ENCODE results near the gene ERCC6. TPM values are rescaled to one million over a fixed set of nuclear protein-coding genes. Genes with fewer than 3 reads are reported as not detected.

The ERCC6 gene
- polyA plus RNA-seq, 1 donor from 2014 or later, result 13.9 TPM

DNA sequence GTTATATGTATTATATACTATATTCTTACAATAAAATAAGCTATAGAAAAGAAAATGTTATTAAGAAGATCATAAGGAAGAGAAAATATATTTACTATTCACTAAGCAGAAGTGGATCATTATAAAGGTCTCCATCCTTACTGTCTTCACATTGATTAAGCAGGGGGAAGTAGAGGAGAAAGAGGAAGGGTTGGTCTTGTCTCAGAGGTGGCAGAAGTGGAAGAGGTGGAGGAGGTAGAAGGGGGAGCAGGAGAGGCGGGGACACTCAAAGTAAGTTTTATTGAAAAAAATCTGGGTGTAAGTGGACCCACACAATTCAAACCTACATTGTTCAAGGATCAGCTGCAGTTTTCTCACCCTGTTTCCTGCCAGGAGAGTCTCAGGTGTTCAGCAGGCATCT lies 28.9 kb upstream of the ERCC6 start:
- Histone ChIP-seq H3K9me2 (ENCODE audit: insufficient read depth, low read length) (no peaks in the 10 kb centered on the region), H3K9me3 (ENCODE audit: low read length) (no peaks in the 10 kb centered on the region), H3K4me2 (ENCODE audit: low read length) (no peak overlapping the region), H3K79me2 (replicated peaks; ENCODE audit: insufficient read depth, low read length) (no peaks in the 10 kb centered on the region), H4K20me1 (ENCODE audit: insufficient read depth) (no peaks in the 10 kb centered on the region), H3F3A (ENCODE audit: insufficient read depth, low read length, poor library complexity, severe bottlenecking) (no peaks in the 10 kb centered on the region), H3K27ac (ENCODE audit: low read length) (no peak overlapping the region), H3K36me3 (ENCODE audit: insufficient read depth, low read length) (no peaks in the 10 kb centered on the region), H3K27me3 (ENCODE audit: insufficient read depth, low read depth, low read length) (no peaks in the 10 kb centered on the region), H2AFZ (ENCODE audit: low read depth, low read length) (no peak overlapping the region), H3K9ac (ENCODE audit: low read length) (no peak overlapping the region), H3K4me3 (ENCODE audit: low read length) (no peak overlapping the region)
- TF ChIP-seq, protein P1, sequence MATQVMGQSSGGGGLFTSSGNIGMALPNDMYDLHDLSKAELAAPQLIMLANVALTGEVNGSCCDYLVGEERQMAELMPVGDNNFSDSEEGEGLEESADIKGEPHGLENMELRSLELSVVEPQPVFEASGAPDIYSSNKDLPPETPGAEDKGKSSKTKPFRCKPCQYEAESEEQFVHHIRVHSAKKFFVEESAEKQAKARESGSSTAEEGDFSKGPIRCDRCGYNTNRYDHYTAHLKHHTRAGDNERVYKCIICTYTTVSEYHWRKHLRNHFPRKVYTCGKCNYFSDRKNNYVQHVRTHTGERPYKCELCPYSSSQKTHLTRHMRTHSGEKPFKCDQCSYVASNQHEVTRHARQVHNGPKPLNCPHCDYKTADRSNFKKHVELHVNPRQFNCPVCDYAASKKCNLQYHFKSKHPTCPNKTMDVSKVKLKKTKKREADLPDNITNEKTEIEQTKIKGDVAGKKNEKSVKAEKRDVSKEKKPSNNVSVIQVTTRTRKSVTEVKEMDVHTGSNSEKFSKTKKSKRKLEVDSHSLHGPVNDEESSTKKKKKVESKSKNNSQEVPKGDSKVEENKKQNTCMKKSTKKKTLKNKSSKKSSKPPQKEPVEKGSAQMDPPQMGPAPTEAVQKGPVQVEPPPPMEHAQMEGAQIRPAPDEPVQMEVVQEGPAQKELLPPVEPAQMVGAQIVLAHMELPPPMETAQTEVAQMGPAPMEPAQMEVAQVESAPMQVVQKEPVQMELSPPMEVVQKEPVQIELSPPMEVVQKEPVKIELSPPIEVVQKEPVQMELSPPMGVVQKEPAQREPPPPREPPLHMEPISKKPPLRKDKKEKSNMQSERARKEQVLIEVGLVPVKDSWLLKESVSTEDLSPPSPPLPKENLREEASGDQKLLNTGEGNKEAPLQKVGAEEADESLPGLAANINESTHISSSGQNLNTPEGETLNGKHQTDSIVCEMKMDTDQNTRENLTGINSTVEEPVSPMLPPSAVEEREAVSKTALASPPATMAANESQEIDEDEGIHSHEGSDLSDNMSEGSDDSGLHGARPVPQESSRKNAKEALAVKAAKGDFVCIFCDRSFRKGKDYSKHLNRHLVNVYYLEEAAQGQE (IDR thresholded peaks at IDR 0.05; ENCODE audit: borderline replicate concordance), result no peak
- TF ChIP-seq POLR2AphosphoS5 (IDR thresholded peaks at IDR 0.05) (no peak), EP300 (conservative IDR thresholded peaks at IDR 0.05; ENCODE audit: poor library complexity, severe bottlenecking) (no peak), EZH2 (IDR thresholded peaks at IDR 0.05; ENCODE audit: borderline replicate concordance, insufficient read depth, low read length, poor library complexity, severe bottlenecking) (no peak), TAF1 (IDR thresholded peaks at IDR 0.05; ENCODE audit: low read depth) (no peak), RAD21 (conservative IDR thresholded peaks at IDR 0.05) (no peak), SMC3 (conservative IDR thresholded peaks at IDR 0.05; ENCODE audit: poor library complexity) (no peak), MXI1 (conservative IDR thresholded peaks at IDR 0.05; ENCODE audit: poor library complexity, severe bottlenecking) (no peak)
- TF ChIP-seq, protein P2, sequence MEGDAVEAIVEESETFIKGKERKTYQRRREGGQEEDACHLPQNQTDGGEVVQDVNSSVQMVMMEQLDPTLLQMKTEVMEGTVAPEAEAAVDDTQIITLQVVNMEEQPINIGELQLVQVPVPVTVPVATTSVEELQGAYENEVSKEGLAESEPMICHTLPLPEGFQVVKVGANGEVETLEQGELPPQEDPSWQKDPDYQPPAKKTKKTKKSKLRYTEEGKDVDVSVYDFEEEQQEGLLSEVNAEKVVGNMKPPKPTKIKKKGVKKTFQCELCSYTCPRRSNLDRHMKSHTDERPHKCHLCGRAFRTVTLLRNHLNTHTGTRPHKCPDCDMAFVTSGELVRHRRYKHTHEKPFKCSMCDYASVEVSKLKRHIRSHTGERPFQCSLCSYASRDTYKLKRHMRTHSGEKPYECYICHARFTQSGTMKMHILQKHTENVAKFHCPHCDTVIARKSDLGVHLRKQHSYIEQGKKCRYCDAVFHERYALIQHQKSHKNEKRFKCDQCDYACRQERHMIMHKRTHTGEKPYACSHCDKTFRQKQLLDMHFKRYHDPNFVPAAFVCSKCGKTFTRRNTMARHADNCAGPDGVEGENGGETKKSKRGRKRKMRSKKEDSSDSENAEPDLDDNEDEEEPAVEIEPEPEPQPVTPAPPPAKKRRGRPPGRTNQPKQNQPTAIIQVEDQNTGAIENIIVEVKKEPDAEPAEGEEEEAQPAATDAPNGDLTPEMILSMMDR (IDR thresholded peaks at IDR 0.05; ENCODE audit: poor library complexity, severe bottlenecking), result no peak

DNA sequence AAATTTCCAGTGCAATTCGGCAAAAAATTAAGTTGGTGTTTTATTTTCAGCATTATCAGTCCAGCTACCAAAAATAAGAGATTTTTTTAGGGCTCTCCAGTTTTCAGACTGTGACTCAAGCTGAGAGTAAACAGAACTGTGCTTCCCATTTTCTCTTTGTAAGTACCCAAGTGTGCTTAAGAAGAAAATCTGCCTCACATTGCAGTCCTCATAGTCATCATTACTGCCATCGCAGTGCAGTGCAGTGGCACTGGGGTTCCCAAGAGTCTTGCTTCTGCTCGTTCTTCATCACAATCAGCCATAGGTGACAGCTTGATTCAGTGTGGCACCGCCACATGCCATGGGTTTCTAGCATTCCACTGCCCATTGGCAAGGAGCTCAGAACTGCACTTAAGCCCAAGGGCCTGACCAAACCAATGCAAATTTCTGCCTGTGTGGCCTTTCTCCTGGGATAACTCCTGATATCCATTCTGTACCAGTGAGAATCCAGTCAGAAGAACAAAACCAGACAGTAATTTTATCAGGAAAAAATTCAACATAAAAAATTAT lies 25.6 kb upstream of the ERCC6 start:
- no peak for TF ChIP-seq EP300 (conservative IDR thresholded peaks at IDR 0.05; ENCODE audit: poor library complexity, severe bottlenecking)
- no peak for TF ChIP-seq MXI1 (conservative IDR thresholded peaks at IDR 0.05; ENCODE audit: poor library complexity, severe bottlenecking)
- no peak for TF ChIP-seq POLR2AphosphoS5 (IDR thresholded peaks at IDR 0.05)
- TF ChIP-seq, protein P1 (IDR thresholded peaks at IDR 0.05; ENCODE audit: borderline replicate concordance), result no peak
- TF ChIP-seq EZH2 (IDR thresholded peaks at IDR 0.05; ENCODE audit: borderline replicate concordance, insufficient read depth, low read length, poor library complexity, severe bottlenecking), result no peak
- TF ChIP-seq, protein P2 (IDR thresholded peaks at IDR 0.05; ENCODE audit: poor library complexity, severe bottlenecking), result no peak
- no peak for TF ChIP-seq RAD21 (conservative IDR thresholded peaks at IDR 0.05)
- no peak for TF ChIP-seq SMC3 (conservative IDR thresholded peaks at IDR 0.05; ENCODE audit: poor library complexity)
- TF ChIP-seq TAF1 (IDR thresholded peaks at IDR 0.05; ENCODE audit: low read depth), result no peak
- Histone ChIP-seq H3F3A (ENCODE audit: insufficient read depth, low read length, poor library complexity, severe bottlenecking) (no peaks in the 10 kb centered on the region), H3K27me3 (ENCODE audit: insufficient read depth, low read depth, low read length) (no peaks in the 10 kb centered on the region), H3K79me2 (replicated peaks; ENCODE audit: insufficient read depth, low read length) (no peaks in the 10 kb centered on the region), H3K9me3 (ENCODE audit: low read length) (no peaks in the 10 kb centered on the region), H2AFZ (ENCODE audit: low read depth, low read length) (no peak overlapping the region), H3K9ac (ENCODE audit: low read length) (no peak overlapping the region), H3K36me3 (ENCODE audit: insufficient read depth, low read length) (no peaks in the 10 kb centered on the region), H3K4me3 (ENCODE audit: low read length) (no peak overlapping the region), H3K27ac (ENCODE audit: low read length) (no peak overlapping the region), H3K4me2 (ENCODE audit: low read length) (no peak overlapping the region), H3K9me2 (ENCODE audit: insufficient read depth, low read length) (no peaks in the 10 kb centered on the region), H4K20me1 (ENCODE audit: insufficient read depth) (no peaks in the 10 kb centered on the region)
